ENCODE data around the gene NOM1. TPM values are rescaled to one million over a fixed set of nuclear protein-coding genes. Genes with fewer than 3 reads are reported as not detected.

The NOM1 gene
- total RNA-seq, 3 donors from 2014 or later = 13.9 to 20.9 (median 15.9) TPM

Other genes starting within 250 kb of the NOM1 start
- gene LMBR1, start 56.5 kb upstream of the NOM1 start, total RNA-seq = 10 to 100 TPM; 40.5 to 56.3 (median 44.9) TPM
- 10 to 100 TPM in 2 of 3 donors, 1 to 10 TPM in 1; 9.7 to 24.9 (median 24.0) TPM for gene MNX1, start 61.0 kb downstream of the NOM1 start, total RNA-seq
- 10 to 100 TPM; 58.1 to 68.0 (median 66.7) TPM for gene UBE3C, start 189.2 kb downstream of the NOM1 start, total RNA-seq